ENCODE measurements around the gene KIAA0513. TPM values are rescaled to one million over a fixed set of nuclear protein-coding genes. Genes with fewer than 3 reads are reported as not detected.

KIAA0513 gene
- total RNA-seq, 1 experiment from 2014 or later = 2.9 TPM

DNA sequence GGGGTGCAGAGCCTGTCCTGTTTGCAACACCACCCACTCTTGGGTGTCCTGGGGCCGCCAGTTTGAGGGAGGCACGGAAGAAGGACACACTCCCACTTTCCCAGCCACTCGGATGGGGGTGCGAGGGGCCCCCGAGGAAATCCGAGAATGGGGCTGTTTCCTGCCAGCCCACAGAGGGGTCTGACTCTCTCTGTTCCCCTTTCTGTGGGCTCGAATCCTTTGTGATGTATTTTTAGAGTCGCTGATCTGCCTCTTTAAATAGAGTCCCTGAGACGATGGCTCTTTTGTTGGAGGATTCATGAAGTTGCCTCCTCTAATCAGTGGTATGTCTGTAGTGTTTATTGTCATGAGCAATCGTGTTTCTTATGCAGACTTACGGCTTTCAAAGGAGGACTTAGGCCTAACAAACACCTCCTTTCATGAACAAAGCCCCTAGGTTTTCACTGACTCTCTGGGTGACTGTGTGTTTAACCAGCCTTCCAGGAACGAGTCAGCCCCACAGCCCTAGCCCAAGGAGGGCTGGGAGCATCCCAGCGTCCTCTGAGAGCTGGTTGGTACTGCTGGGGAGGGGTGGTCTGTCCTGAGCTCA lies 55.5 kb downstream of the KIAA0513 start:
- Histone ChIP-seq H3K27ac (ENCODE audit: low read depth, low read length, poor library complexity, severe bottlenecking) (no peak overlapping the region), H3K36me3 (ENCODE audit: insufficient read depth, low read length, poor library complexity, severe bottlenecking) (no peaks in the 10 kb centered on the region), H3K4me3 (ENCODE audit: low read depth, low read length, poor library complexity, severe bottlenecking) (no peak overlapping the region), H3K4me1 (ENCODE audit: insufficient read depth, low read length, poor library complexity, severe bottlenecking) (no peaks in the 10 kb centered on the region), H3K27me3 (replicated peaks; ENCODE audit: insufficient read depth, low read depth, low read length, poor library complexity) (no peaks in the 10 kb centered on the region), H3K9me3 (ENCODE audit: low read depth, low read length, poor library complexity, severe bottlenecking) (no peaks in the 10 kb centered on the region)
- ChIA-PET POLR2A (ENCODE audit: low non-redundant PET) (interaction anchor here (0.6 kb wide), 1 partner anchor 509 kb away, joined by 4 read pairs; no protein-coding TSS in a partner anchor), CTCF (no interaction called here)
- no TSS peak for BruUV-seq (replicated peaks)
- DNase-seq (ENCODE audit: low spot score) = no peak
- intact Hi-C loops (cut with micrococcal nuclease; ENCODE audit: unreplicated experiment) = no loop called here
- TF ChIP-seq, protein P1, sequence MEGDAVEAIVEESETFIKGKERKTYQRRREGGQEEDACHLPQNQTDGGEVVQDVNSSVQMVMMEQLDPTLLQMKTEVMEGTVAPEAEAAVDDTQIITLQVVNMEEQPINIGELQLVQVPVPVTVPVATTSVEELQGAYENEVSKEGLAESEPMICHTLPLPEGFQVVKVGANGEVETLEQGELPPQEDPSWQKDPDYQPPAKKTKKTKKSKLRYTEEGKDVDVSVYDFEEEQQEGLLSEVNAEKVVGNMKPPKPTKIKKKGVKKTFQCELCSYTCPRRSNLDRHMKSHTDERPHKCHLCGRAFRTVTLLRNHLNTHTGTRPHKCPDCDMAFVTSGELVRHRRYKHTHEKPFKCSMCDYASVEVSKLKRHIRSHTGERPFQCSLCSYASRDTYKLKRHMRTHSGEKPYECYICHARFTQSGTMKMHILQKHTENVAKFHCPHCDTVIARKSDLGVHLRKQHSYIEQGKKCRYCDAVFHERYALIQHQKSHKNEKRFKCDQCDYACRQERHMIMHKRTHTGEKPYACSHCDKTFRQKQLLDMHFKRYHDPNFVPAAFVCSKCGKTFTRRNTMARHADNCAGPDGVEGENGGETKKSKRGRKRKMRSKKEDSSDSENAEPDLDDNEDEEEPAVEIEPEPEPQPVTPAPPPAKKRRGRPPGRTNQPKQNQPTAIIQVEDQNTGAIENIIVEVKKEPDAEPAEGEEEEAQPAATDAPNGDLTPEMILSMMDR (conservative IDR thresholded peaks at IDR 0.05; ENCODE audit: low read depth, low read length) = no peak
- no peak for TF ChIP-seq EZH2 (IDR thresholded peaks at IDR 0.05; ENCODE audit: borderline replicate concordance, low read depth, low read length, poor library complexity, severe bottlenecking)

DNA sequence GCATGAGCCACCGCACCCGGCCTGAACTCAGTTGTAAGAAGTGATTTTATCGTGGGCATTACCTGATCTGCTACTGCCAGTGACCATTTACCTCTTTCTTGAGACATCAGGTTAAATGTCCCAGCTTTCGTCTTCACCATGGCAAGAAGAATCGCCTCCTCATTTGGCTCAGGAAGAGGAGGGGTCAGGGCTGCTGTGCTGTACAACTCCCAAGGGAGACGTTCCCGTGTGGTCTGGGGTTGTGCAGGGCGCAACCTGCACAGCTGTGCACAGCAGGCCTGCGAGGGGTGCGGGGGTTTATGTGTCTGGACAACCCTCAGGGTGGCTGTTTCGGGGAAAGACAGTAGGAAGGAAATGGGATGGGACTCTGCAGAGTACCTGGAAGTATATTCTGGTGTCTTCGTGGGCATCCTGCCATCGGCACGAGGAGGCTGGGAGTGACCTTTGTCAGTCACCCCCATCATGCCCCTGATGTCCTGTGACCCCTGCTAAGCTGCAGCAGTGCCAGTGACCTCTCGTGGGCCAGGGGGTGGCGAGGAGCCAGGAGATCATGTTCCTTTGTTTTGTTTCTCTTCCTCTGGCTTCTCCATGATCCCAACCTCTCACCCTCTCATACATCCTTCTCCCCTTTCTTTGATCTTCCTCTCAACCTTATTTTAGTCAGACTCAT lies 57.4 kb downstream of the KIAA0513 start:
- TF ChIP-seq, protein P1 (conservative IDR thresholded peaks at IDR 0.05; ENCODE audit: low read depth, low read length) = no peak
- TF ChIP-seq EZH2 (IDR thresholded peaks at IDR 0.05; ENCODE audit: borderline replicate concordance, low read depth, low read length, poor library complexity, severe bottlenecking) = no peak
- H3K4me3 ChIP-seq (ENCODE audit: low read depth, low read length, poor library complexity, severe bottlenecking) = no peak overlapping the region
- ChIA-PET POLR2A (ENCODE audit: low non-redundant PET) (no interaction called here), CTCF (no interaction called here)
- DNase-seq (ENCODE audit: low spot score) = no peak
- no TSS peak for BruUV-seq (replicated peaks)
- intact Hi-C loops (cut with micrococcal nuclease; ENCODE audit: unreplicated experiment) = no loop called here
- H3K9me3 ChIP-seq (ENCODE audit: low read depth, low read length, poor library complexity, severe bottlenecking) = no peaks in the 10 kb centered on the region
- H3K27ac ChIP-seq (ENCODE audit: low read depth, low read length, poor library complexity, severe bottlenecking) = no peak overlapping the region
- H3K4me1 ChIP-seq (ENCODE audit: insufficient read depth, low read length, poor library complexity, severe bottlenecking) = no peaks in the 10 kb centered on the region
- H3K27me3 ChIP-seq (replicated peaks; ENCODE audit: insufficient read depth, low read depth, low read length, poor library complexity) = no peaks in the 10 kb centered on the region
- H3K36me3 ChIP-seq (ENCODE audit: insufficient read depth, low read length, poor library complexity, severe bottlenecking) = no peaks in the 10 kb centered on the region

DNA sequence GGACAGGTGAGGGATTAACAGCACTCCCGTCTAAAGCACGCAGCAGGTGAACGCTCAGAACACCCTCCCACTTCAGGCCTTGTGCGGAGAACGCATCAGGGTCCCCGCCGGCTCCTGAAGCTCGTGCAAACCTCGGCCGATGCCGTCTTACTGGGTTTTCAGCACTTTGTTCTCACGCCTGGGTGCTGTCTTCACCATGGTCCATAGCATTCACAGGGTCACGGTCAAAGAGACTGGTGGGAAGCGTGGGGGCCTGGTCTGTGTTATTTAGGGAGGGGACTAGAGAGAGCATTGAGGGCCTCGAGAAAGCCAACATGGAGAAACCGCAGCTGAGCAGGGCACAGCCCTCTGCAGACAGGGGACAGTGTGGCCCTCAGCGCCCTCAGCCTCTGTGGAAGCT lies 58.1 kb downstream of the KIAA0513 start:
- ChIA-PET POLR2A (ENCODE audit: low non-redundant PET) (no interaction called here), CTCF (no interaction called here)
- intact Hi-C loops (cut with micrococcal nuclease; ENCODE audit: unreplicated experiment) = loop anchor here (2.0 kb wide), 1 partner anchor 57 kb away; no protein-coding TSS in a partner anchor

More for the DNA sequence above, 58.1 kb downstream of the KIAA0513 start:
- H3K27me3 ChIP-seq (replicated peaks; ENCODE audit: insufficient read depth, low read depth, low read length, poor library complexity) = no peaks in the 10 kb centered on the region
- no TSS peak for BruUV-seq (replicated peaks)
- H3K27ac ChIP-seq (ENCODE audit: low read depth, low read length, poor library complexity, severe bottlenecking) = no peak overlapping the region
- TF ChIP-seq EZH2 (IDR thresholded peaks at IDR 0.05; ENCODE audit: borderline replicate concordance, low read depth, low read length, poor library complexity, severe bottlenecking) = no peak
- TF ChIP-seq, protein P1 (conservative IDR thresholded peaks at IDR 0.05; ENCODE audit: low read depth, low read length) = no peak
- H3K9me3 ChIP-seq (ENCODE audit: low read depth, low read length, poor library complexity, severe bottlenecking) = no peaks in the 10 kb centered on the region
- H3K4me1 ChIP-seq (ENCODE audit: insufficient read depth, low read length, poor library complexity, severe bottlenecking) = no peaks in the 10 kb centered on the region
- no peak for DNase-seq (ENCODE audit: low spot score)
- no peak overlapping the region for H3K4me3 ChIP-seq (ENCODE audit: low read depth, low read length, poor library complexity, severe bottlenecking)
- H3K36me3 ChIP-seq (ENCODE audit: insufficient read depth, low read length, poor library complexity, severe bottlenecking) = no peaks in the 10 kb centered on the region
